Measurements from ENCODE around the gene TNMD. TPM values are rescaled to one million over a fixed set of nuclear protein-coding genes. Genes with fewer than 3 reads are reported as not detected.

Gene TNMD
- total and polyA plus RNA-seq, 2 donors (not counting 3 experiments of a cell fraction or from before 2014, with no cell fraction given) = not detected

DNA sequence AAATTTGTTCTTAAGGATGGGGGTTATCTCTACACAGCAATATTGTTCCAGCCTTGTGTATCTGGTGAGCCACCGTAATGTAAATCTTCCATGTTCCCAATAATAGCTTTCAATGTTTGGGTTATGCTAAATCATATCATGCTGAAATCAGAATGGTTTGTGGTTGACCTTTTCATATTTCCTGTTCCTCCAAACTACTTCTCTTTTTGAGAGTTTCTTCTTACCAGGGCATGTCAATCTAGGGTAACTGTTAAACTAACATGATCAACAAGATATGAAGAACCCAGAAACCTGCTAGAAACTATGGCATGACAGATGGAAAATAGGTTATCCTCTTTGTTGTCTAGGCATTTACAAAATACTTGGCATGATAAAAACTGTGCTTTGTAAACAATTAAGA is 22.0 kb downstream of the TNMD start:
- POLR2A ChIA-PET = no interaction called here
- FAIRE-seq = no peak
- dilution Hi-C loops (cut with MboI; ENCODE audit: extremely low pct_ligation_motif_present, low sequenced_read_pairs) = no loop called here

More for the DNA sequence above, 22.0 kb downstream of the TNMD start:
- no peak overlapping the region for H3K4me3 ChIP-seq (replicated peaks in 1 of 3; ENCODE audit: insufficient read depth in 1 of 3, low read depth in 1 of 3, low read length in 3 of 3)
- H3K4me2 ChIP-seq (ENCODE audit: insufficient read depth, low read length) = no peak overlapping the region
- no peaks in the 10 kb centered on the region for H3K36me3 ChIP-seq (ENCODE audit: control insufficient read depth in 2 of 2, extremely low read depth in 1 of 2, insufficient read depth in 2 of 2, low read length in 2 of 2)
- no peaks in the 10 kb centered on the region for H4K20me1 ChIP-seq (replicated peaks; ENCODE audit: control insufficient read depth, extremely low read depth, insufficient read depth, low read length)
- no peak for TF ChIP-seq JUN (IDR thresholded peaks at IDR 0.05; ENCODE audit: borderline replicate concordance, insufficient read depth, insufficient read length, low read depth)
- no peak for TF ChIP-seq FOS (IDR thresholded peaks at IDR 0.05; ENCODE audit: borderline replicate concordance, insufficient read depth, low read length)
- no peak for TF ChIP-seq MYC (IDR thresholded peaks at IDR 0.05; ENCODE audit: low read depth, low read length)
- TF ChIP-seq POLR2AphosphoS5 (IDR thresholded peaks at IDR 0.05; ENCODE audit: insufficient read depth, low read depth, low read length) = no peak
- TF ChIP-seq, protein P1, sequence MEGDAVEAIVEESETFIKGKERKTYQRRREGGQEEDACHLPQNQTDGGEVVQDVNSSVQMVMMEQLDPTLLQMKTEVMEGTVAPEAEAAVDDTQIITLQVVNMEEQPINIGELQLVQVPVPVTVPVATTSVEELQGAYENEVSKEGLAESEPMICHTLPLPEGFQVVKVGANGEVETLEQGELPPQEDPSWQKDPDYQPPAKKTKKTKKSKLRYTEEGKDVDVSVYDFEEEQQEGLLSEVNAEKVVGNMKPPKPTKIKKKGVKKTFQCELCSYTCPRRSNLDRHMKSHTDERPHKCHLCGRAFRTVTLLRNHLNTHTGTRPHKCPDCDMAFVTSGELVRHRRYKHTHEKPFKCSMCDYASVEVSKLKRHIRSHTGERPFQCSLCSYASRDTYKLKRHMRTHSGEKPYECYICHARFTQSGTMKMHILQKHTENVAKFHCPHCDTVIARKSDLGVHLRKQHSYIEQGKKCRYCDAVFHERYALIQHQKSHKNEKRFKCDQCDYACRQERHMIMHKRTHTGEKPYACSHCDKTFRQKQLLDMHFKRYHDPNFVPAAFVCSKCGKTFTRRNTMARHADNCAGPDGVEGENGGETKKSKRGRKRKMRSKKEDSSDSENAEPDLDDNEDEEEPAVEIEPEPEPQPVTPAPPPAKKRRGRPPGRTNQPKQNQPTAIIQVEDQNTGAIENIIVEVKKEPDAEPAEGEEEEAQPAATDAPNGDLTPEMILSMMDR (IDR thresholded peaks at IDR 0.05; ENCODE audit: extremely low read depth in 1 of 2, insufficient read depth in 1 of 2, low read depth in 1 of 2, low read length in 2 of 2) = no peak
- TF ChIP-seq GATA2 (IDR thresholded peaks at IDR 0.05; ENCODE audit: insufficient read depth, insufficient read length, low read depth, low read length) = no peak
- no peak for TF ChIP-seq MAX (IDR thresholded peaks at IDR 0.05; ENCODE audit: insufficient read depth, insufficient read length)
- TF ChIP-seq EZH2 (IDR thresholded peaks at IDR 0.05; ENCODE audit: borderline replicate concordance, low read depth, low read length, severe bottlenecking) = no peak
- TF ChIP-seq POLR2A (IDR thresholded peaks at IDR 0.05; ENCODE audit: low read depth, low read length) = no peak
- no peaks in the 10 kb centered on the region for H3K9me3 ChIP-seq (replicated peaks; ENCODE audit: control insufficient read depth, insufficient read depth, low read length)
- BruUV-seq (replicated peaks) = no TSS peak
- no peaks in the 10 kb centered on the region for H3K27me3 ChIP-seq (ENCODE audit: control insufficient read depth in 2 of 2, insufficient read depth in 2 of 2, low read length in 2 of 2)
- H3K79me2 ChIP-seq (ENCODE audit: control insufficient read depth, insufficient read depth, low read length) = no peaks in the 10 kb centered on the region
- no peaks in the 10 kb centered on the region for H3K9me1 ChIP-seq (replicated peaks; ENCODE audit: control insufficient read depth, extremely low read depth, insufficient read depth, low read length)
- H2AFZ ChIP-seq (ENCODE audit: low read depth, low read length) = no peak overlapping the region
- H3K9ac ChIP-seq (replicated peaks; ENCODE audit: extremely low read depth, insufficient read depth, low read length) = no peak overlapping the region
- H3K27ac ChIP-seq (ENCODE audit: insufficient read depth, low read depth, low read length) = no peak overlapping the region
- H3K4me1 ChIP-seq (ENCODE audit: control insufficient read depth, extremely low read depth, insufficient read depth, low read length) = no peaks in the 10 kb centered on the region
- DNase-seq (ENCODE audit: low read depth, low spot score) = no peak
- CTCF ChIA-PET = interaction anchor here (1.2 kb wide), 1 partner anchor 8 kb away, joined by 4 read pairs; no protein-coding TSS in a partner anchor
- intact Hi-C loops (cut with micrococcal nuclease) = no loop called here
